Activated T-helper 1 cell treated with anti-CD3 and anti-CD28 coated beads, Interleukin-12 subunit alpha, Interleukin-12 subunit beta, Interleukin-2, Interleukin-4 antibody, amounts not matched to agents 30 ng/mL and 10 ng/mL and 1 ng/mL, durations not matched to agents 14 hours and 24 hours and 36 hours (primary cell): ENCODE measurements around the gene GFER. TPM values are rescaled to one million over a fixed set of nuclear protein-coding genes. Genes with fewer than 3 reads are reported as not detected.
"Not testable (repeated sequence)": the region's sequence is repeated elsewhere in the genome, so short reads cannot be mapped to it uniquely, and the experiment has no call there.

ENCODE experiments used
- DNase-seq: peaks from one replicate; pipeline ENCODE4 v3.0.0; 2021; ENCODE audit warnings: low spot score
- H3K27ac Mint-ChIP-seq: one replicate; pipeline ENCODE4 v1.8.0; 2021; ENCODE audit warnings: mild to moderate bottlenecking, mixed read lengths
- H3K27me3 Mint-ChIP-seq: one replicate; pipeline ENCODE4 v1.8.0; 2022; ENCODE audit warnings: mild to moderate bottlenecking, moderate library complexity, mixed read lengths; ENCODE audit not compliant: insufficient read depth
- H3K36me3 Mint-ChIP-seq: one replicate; pipeline ENCODE4 v1.8.0; 2021; ENCODE audit warnings: low read depth, mixed read lengths
- H3K4me1 Mint-ChIP-seq: one replicate; pipeline ENCODE4 v1.8.0; 2021; ENCODE audit warnings: low read depth, mixed read lengths
- H3K4me3 Mint-ChIP-seq: one replicate; pipeline ENCODE4 v1.8.0; 2021; ENCODE audit warnings: mild to moderate bottlenecking, moderate library complexity, mixed read lengths
- H3K9me3 Mint-ChIP-seq: one replicate; pipeline ENCODE4 v1.8.0; 2021; ENCODE audit warnings: mixed read lengths
- intact Hi-C: fragments of 100-400 bp; cut with micrococcal nuclease; formaldehyde crosslinking; loops from one replicate; pipeline ENCODE4 v1.15.1; 2024
- total RNA-seq: library from RNA; stranded (reverse); gene quantifications from 2 replicates; pipeline ENCODE4 v1.2.3, GENCODE V29; 2022

The GFER gene
- total RNA-seq, 1 donor from 2014 or later: 46.2 TPM

DNA sequence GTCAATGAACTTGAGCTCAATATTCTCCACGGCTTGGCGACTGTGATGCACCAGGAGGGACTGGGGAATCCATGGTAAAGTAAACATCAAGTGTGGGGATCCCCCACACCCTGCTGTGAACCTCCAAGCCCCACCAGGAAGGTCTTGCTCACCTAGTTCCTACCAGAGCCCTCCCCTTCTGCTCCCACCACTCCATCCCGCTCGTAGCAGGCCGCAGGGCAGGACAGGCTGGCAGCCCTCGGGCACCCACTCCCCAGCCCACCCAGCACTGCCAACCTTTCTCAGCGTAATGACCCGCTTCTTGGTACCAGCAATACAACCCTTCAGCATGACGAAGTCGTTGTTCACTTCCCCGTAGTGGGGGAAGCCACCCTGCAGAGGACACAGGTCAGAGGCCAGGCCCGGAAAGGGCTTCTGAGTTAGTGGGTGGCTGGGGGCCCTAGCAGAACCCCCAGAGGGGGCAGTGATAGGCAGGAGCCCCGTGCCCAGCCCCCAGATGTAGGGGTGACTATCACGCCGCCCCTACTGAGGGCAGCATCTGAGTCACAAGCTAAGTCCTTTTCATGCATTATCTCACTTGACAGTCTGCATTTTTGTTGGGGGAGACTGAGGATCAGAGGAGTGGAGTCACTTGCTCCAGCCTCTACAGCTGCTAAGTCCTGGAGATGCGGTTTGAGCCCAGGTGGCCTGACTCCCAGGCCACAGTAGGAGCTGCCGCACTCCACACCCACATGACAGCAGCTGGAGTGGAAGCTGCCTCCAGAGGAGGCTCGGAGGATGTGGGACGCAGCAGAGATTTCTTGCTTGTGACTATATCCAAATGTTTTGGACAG, 38.2 kb upstream of the GFER start:
- no peak overlapping the region for H3K4me3 Mint-ChIP-seq
- intact Hi-C loops: loop anchor here (10.0 kb wide), 1 partner anchor 1159 kb away; no protein-coding TSS in a partner anchor
- DNase-seq: no peak
- peaks cover 19% of the 10 kb centered on the region for H3K4me1 Mint-ChIP-seq
- no peaks in the 10 kb centered on the region for H3K9me3 Mint-ChIP-seq
- no peak overlapping the region for H3K27ac Mint-ChIP-seq
- H3K36me3 Mint-ChIP-seq: peaks cover 4% of the 10 kb centered on the region
- no peaks in the 10 kb centered on the region for H3K27me3 Mint-ChIP-seq

DNA sequence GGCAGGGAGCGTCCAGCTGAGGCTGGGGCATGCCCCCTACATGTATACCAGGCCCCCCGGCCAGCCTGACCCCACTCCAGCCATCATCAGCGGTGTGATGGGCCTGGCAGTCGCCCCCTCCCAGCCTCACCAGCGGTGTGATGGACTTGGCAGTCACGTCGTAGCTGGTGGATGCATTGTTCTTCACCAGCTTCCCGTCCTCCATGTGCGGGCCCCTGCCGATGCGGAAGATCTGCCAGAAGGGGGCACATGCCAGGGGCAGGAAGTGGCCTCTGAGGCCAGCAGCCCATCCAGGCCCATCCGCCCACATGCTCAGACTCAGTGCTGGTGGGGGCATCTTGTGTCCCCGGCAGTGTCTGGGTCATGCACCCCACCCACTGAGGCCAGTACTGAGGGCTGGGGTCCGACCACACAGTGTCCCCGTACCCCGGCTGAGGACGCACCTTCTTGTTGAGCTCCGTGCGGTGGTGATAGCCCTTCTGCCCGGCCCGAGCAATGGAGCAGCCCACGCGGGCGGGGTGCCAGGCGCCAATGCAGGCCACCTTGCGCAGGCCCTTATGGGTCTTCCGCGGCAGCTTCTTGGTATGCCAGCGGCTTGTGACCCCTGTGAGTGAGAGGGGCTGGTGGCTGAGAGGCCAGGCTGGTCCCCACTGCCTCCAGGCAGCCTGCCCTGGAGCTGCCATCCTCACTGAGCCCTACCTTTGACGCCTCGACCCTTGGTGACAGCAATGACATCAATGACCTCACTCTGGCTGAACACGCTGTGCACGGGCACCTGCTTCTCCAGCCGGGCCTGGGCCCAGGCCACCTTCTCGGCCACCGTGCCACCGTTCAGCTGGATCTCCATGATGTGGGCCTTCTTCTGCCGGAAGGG, 37.3 kb upstream of the GFER start:
- Mint-ChIP-seq H3K36me3 (no peaks in the 10 kb centered on the region), H3K27ac (no peak overlapping the region), H3K27me3 (no peaks in the 10 kb centered on the region), H3K4me3 (no peak overlapping the region), H3K4me1 (peaks cover 14% of the 10 kb centered on the region), H3K9me3 (no peaks in the 10 kb centered on the region)
- intact Hi-C loops: loop anchor here (10.0 kb wide), 1 partner anchor 1158 kb away; no protein-coding TSS in a partner anchor
- no peak for DNase-seq

DNA sequence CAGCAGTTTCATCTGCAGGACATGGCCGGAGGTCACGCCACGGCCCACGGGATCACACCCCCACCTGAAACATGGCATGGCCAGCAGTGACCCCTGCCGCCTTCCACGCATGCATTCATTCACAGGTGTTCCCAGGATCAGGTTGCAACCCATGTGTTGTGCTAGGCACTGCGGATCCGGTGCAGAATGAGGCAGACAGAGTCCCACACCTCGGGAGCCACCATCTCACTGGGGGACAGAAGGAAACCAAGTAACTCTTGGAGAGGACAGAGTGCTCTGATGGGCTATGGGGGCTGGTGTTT, 36.7 kb upstream of the GFER start:
- peaks cover 8% of the 10 kb centered on the region for H3K4me1 Mint-ChIP-seq
- H3K9me3 Mint-ChIP-seq: no peaks in the 10 kb centered on the region
- H3K36me3 Mint-ChIP-seq: no peaks in the 10 kb centered on the region
- no peaks in the 10 kb centered on the region for H3K27me3 Mint-ChIP-seq
- no peak overlapping the region for H3K4me3 Mint-ChIP-seq
- no peak overlapping the region for H3K27ac Mint-ChIP-seq
- DNase-seq: no peak
- intact Hi-C loops: loop anchor here (10.0 kb wide), 1 partner anchor 1157 kb away; no protein-coding TSS in a partner anchor

DNA sequence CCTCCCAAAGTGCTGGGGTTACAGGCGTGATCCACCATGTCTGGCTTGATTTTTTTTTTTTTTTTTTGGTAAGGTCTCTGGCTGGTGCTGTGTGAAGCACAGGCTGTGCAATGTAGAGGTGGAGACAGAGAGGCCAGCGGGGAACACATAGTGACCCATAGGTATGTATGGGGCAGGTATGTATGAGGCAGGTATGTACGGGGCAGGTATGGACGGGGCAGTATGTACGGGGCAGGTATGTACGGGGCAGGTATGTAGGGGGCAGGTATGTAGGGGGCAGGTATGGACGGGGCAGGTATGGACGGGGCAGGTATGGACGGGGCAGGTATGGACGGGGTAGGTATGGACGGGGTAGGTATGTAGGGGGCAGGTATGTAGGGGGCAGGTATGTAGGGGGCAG, 34.5 kb upstream of the GFER start:
- no peak for DNase-seq
- Mint-ChIP-seq H3K9me3 (no peaks in the 10 kb centered on the region), H3K4me3 (no peak overlapping the region), H3K27me3 (peaks cover 2% of the 10 kb centered on the region), H3K36me3 (no peaks in the 10 kb centered on the region), H3K4me1 (peaks cover 8% of the 10 kb centered on the region), H3K27ac (no peak overlapping the region)
- intact Hi-C loops: loop anchor here (10.0 kb wide), 1 partner anchor 1155 kb away; no protein-coding TSS in a partner anchor

DNA sequence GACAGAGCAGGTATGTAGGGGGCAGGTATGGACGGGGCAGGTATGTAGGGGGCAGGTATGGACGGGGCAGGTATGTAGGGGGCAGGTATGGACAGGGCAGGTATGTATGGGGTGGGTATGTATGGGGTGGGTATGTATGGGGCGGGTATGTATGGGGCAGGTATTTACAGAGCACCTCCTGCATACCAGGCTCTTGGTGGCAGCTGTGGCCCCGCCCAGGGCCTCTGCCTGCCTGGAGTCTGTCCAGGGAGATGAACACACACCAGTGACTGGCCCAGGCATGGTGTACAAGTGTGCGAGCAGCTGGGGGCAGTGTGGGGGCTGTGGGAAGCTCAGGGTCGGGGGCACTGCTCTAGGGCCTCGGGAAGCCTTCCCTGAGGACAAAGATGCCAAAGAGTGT, 33.9 kb upstream of the GFER start:
- Mint-ChIP-seq H3K36me3 (no peaks in the 10 kb centered on the region), H3K4me3 (no peak overlapping the region), H3K27me3 (peaks cover 2% of the 10 kb centered on the region), H3K9me3 (no peaks in the 10 kb centered on the region), H3K27ac (no peak overlapping the region), H3K4me1 (peaks cover 6% of the 10 kb centered on the region)
- DNase-seq: no peak
- intact Hi-C loops: no loop called here

DNA sequence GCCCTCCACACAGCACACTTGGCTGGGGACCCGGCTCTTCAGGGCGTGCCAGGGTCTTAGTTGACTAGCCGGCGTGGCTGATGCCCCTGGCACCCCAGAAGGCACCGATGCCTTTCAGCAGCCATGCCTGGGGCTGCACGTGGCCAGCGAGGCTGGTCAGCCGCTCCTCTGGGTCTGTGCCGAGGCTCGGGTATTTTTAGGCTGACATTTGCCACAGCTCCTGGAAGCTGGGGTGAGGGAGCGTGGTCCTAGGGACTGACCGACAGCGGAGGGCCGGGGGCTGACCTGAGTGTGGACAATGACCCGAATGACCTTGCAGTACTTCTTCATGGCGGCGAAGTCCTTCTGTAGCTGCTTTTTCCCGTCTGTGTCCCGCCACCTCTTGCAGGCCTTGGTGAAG, 33.4 kb upstream of the GFER start:
- H3K4me3 Mint-ChIP-seq: no peak overlapping the region
- no peak for DNase-seq
- no peaks in the 10 kb centered on the region for H3K36me3 Mint-ChIP-seq
- intact Hi-C loops: no loop called here
- peaks cover 6% of the 10 kb centered on the region for H3K4me1 Mint-ChIP-seq
- no peaks in the 10 kb centered on the region for H3K9me3 Mint-ChIP-seq
- no peak overlapping the region for H3K27ac Mint-ChIP-seq
- H3K27me3 Mint-ChIP-seq: peaks cover 2% of the 10 kb centered on the region

DNA sequence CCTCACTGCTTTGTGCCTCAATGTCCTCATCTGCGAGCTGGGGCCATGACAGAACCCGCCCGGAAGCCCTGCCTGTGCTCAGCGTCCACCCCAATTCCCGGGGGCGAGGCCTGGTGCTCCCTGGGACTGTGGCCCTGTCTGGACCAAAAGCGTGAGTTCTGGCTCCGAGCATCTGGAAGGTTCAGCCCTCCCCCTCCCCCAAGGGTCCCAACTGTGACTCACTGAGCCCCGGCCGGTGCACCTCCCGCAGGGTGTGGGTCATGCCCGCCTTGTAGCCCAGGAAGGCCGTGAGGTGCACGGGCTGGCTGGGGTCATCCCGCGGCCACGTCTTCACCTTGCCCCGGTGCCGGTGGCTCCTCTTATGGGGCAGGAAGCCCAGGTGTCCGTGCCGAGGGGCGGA, 30.3 kb upstream of the GFER start:
- no peak for DNase-seq
- Mint-ChIP-seq H3K36me3 (no peaks in the 10 kb centered on the region), H3K27ac (no peak overlapping the region), H3K4me1 (peaks cover 6% of the 10 kb centered on the region), H3K4me3 (no peak overlapping the region), H3K27me3 (peaks cover 2% of the 10 kb centered on the region), H3K9me3 (no peaks in the 10 kb centered on the region)
- intact Hi-C loops: no loop called here

DNA sequence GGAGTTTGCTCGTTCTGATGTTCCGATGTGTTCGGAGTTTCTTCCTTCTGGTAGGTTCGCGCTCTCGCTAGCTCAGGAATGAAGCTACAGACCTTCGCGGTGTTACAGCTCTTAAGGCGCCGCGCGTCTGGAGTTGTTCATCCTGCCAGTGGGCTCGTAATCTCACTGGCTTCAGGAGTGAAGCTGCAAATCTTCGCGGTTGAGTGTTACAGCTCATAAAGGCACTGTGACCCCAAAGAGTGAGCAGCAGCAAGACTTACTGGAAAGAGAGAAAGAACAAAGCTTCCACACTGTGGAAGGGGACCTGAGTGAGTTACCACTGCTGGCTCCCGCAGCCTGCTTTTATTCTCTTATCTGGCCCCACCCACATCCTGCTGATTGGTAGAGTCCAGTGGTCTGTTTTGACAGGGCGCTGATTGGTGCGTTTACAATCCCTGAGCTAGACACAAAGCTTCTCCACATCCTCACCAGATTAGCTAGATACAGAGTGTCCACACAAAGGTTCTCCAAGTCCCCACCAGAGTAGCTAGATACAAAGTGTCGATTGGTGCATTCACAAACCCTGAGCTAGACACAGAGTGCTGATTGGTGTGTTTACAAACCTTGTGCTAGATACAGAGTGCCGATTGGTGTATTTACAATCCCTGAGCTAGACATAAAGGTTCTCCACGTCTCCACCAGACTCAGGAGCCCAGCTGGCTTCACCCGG, 26.4 kb upstream of the GFER start:
- intact Hi-C loops: not testable (repeated sequence)

DNA sequence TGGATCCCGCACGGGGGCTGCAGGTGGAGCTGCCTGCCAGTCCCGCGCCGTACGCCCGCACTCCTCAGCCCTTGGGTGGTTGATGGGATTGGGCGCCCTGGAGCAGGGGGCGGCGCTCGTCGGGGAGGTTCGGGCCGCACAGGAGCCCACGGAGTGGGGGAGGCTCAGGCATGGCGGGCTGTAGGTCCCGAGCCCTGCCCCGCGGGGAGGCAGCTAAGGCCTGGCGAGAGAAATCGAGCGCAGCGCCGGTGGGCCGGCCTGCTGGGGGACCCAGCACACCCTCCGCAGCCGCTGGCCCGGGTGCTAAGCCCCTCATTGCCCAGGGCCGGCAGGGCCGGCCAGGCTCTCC, 25.9 kb upstream of the GFER start:
- H3K27me3 Mint-ChIP-seq, H3K27ac Mint-ChIP-seq, DNase-seq, intact Hi-C loops, H3K4me3 Mint-ChIP-seq, H3K9me3 Mint-ChIP-seq: not testable (repeated sequence)
- H3K36me3 Mint-ChIP-seq: peaks cover 26% of the 10 kb centered on the region
- H3K4me1 Mint-ChIP-seq: peaks cover 27% of the 10 kb centered on the region

More for the DNA sequence above, 26.4 kb upstream of the GFER start:
- Mint-ChIP-seq H3K4me3 (peak overlapping the region; percentile 15), H3K4me1 (peaks cover 26% of the 10 kb centered on the region), H3K36me3 (peaks cover 21% of the 10 kb centered on the region)
- H3K27me3 Mint-ChIP-seq, H3K9me3 Mint-ChIP-seq, DNase-seq, H3K27ac Mint-ChIP-seq: not testable (repeated sequence)

DNA sequence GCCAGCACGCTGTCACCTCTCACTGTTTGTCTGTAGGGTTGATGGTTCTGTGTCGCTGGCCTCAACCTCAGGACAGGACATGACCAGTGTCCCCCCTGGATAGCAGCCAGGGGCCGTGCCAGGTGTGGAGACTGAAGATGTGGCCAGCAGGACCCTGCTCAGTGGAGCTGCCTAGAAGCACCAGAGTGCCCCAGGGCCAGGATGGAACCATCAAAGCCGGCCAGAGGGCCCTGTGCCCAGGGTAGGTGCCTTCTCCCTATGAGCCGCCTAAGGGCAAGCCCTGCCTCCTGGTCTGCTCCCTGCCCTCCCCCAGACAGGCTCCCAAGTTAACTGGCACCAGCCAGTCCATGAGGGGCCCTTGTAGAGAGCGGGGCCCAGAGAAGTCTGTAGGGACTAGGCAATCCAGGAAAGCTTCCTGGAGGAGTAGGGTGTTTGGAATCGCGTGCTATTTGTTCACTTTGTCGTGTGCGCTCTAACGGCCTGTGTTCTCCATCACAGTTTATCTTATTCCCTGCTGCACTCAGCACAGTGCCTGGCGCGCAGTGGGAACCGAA, 25.2 kb upstream of the GFER start:
- Mint-ChIP-seq H3K4me3 (peak overlapping the region; percentile 97), H3K27ac (no peak overlapping the region), H3K27me3 (no peaks in the 10 kb centered on the region), H3K4me1 (peaks cover 32% of the 10 kb centered on the region), H3K9me3 (no peaks in the 10 kb centered on the region), H3K36me3 (peaks cover 31% of the 10 kb centered on the region)
- no peak for DNase-seq
- intact Hi-C loops: loop anchor here (1.0 kb wide), 5 partner anchors 13 to 34 kb away; partner anchors contain the start of genes GFER and MSRB1

DNA sequence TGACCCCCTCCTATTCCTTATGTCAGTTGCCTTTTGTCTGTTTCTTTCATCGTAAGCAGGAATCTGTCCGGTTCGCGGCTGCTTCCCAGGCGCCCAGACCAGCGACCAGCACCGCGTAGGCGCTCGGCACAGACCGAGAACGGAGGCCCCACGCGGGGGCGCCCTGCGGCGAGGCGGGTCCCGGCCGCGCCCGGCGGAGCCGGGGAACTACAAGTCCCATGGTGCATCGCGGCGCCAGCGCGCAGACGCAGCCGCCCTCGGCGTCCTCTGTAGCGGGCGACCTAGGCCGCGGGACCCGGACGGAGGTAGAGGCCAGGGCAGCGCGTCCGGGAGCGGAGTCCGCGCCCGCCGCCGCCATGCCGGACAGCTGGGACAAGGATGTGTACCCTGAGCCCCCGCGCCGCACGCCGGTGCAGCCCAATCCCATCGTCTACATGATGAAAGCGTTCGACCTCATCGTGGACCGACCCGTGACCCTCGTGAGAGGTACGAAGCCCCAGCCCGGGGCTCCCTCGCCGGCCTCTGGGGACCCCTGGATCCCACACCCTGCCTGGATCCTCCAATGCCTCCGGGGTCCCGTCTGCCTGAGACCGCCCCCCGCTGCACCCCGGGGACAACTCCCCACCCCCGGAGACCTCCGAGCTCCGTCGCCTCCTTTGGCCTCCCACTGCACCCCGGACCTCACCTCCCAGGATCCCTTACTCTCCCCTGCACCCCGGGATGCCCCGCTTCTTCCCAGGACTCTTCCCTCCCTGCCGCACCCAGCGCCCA, 24.5 kb upstream of the GFER start, which contains the start of gene NDUFB10:
TSS of gene NDUFB10 (plus strand) at position 270 of the 771 bp plus-strand sequence. CDS start at position 357, 87 bp downstream.
- DNase-seq: peak; percentile 93
- Mint-ChIP-seq H3K36me3 (peaks cover 36% of the 10 kb centered on the region), H3K9me3 (no peaks in the 10 kb centered on the region), H3K4me1 (peaks cover 34% of the 10 kb centered on the region), H3K27ac (peak within 1 kb of the TSS; percentile 90), H3K4me3 (peak within 1 kb of the TSS; percentile 97), H3K27me3 (no peaks in the 10 kb centered on the region)
- intact Hi-C loops: loop anchor here (1.0 kb wide), 5 partner anchors 12 to 33 kb away; partner anchors contain the start of genes GFER and MSRB1
